Activated T-helper 1 cell treated with Interleukin-2 at 50 U/mL for 16 hours (primary cell): Measurements from ENCODE around the gene COX6B1.
"Not testable (repeated sequence)": the region's sequence is repeated elsewhere in the genome, so short reads cannot be mapped to it uniquely, and the experiment has no call there.

Experiments
- DNase-seq: peaks from one replicate; pipeline ENCODE4 v3.0.0-alpha.2; 2020; ENCODE audit warnings: low read depth

The COX6B1 gene

GRCh38 chr19:35633727-35634440 lies 14.2 kb upstream of the COX6B1 start:
- no peak for DNase-seq

GRCh38 chr19:35636651-35637050 lies 11.5 kb upstream of the COX6B1 start:
- no peak for DNase-seq

- no peak for DNase-seq
Measured at GRCh38 chr19:35637165-35637564, 11.0 kb upstream of the COX6B1 start.

GRCh38 chr19:35639321-35639639 lies 8.8 kb upstream of the COX6B1 start:
- DNase-seq, result no peak

- DNase-seq, result no peak
Measured at GRCh38 chr19:35639863-35640262, 8.3 kb upstream of the COX6B1 start.

- DNase-seq, result no peak
Measured at GRCh38 chr19:35641515-35642151, 6.5 kb upstream of the COX6B1 start, which contains the start of gene ETV2. Gene ETV2 (plus strand): TSS chr19:35641745. CDS start chr19:35642461, 716 bp downstream.

GRCh38 chr19:35642312-35642711 lies 5.8 kb upstream of the COX6B1 start:
- no peak for DNase-seq

GRCh38 chr19:35642798-35643254 lies 5.3 kb upstream of the COX6B1 start:
- no peak for DNase-seq

GRCh38 chr19:35643255-35644205 lies 4.6 kb upstream of the COX6B1 start:
- peak; percentile 66 for DNase-seq

GRCh38 chr19:35644206-35644986 lies 3.7 kb upstream of the COX6B1 start:
- DNase-seq, result peak; percentile 91

- DNase-seq, result peak; percentile 48
Measured at GRCh38 chr19:35644987-35645679, 3.0 kb upstream of the COX6B1 start.

GRCh38 chr19:35645680-35646511 lies 2.2 kb upstream of the COX6B1 start:
- DNase-seq, result no peak

GRCh38 chr19:35650581-35650980 lies 2.5 kb downstream of the COX6B1 start:
- no peak for DNase-seq

GRCh38 chr19:35654828-35655227 lies 6.7 kb downstream of the COX6B1 start:
- DNase-seq, result not testable (repeated sequence)

GRCh38 chr19:35655600-35655999 lies 7.5 kb downstream of the COX6B1 start:
- no peak for DNase-seq

- DNase-seq, result no peak
Measured at GRCh38 chr19:35656700-35657099, 8.6 kb downstream of the COX6B1 start.

- no peak for DNase-seq
Measured at GRCh38 chr19:35657904-35658700, 10.0 kb downstream of the COX6B1 start.

GRCh38 chr19:35661995-35662340 lies 13.8 kb downstream of the COX6B1 start:
- no peak for DNase-seq

- DNase-seq, result no peak
Measured at GRCh38 chr19:35663981-35664380, 15.9 kb downstream of the COX6B1 start.

GRCh38 chr19:35665157-35665556 lies 17.0 kb downstream of the COX6B1 start:
- no peak for DNase-seq
